OCI-LY3 (cell line): ENCODE results near the gene MAIP1.

Experiments used
- H2AFZ ChIP-seq: fragments of 200-600, 300-600 bp; shearing (Covaris generic); 2 replicates; pipeline ENCODE4 v1.6.0; 2014; ENCODE audit warnings: antibody characterized with exemption, low read depth, low read length
- H3K27ac ChIP-seq: fragments of 200-600, 300-600 bp; sonication (generic); 2 replicates; pipeline ENCODE4 v1.5.1; 2014; ENCODE audit warnings: mild to moderate bottlenecking, low read length, moderate library complexity, mixed read lengths
- H3K27me3 ChIP-seq: fragments of 200-600, 300-600 bp; sonication (generic); 2 replicates; pipeline ENCODE4 v1.6.1; 2014; ENCODE audit warnings: low read depth, low read length, mixed read lengths
- H3K36me3 ChIP-seq: fragments of 200-600, 300-600 bp; sonication (generic); replicated peaks from 2 replicates; pipeline ENCODE3; 2014; ENCODE audit warnings: low read depth, low read length, mixed read lengths
- H3K4me1 ChIP-seq: fragments of 300-600, 200-600 bp; sonication (generic); 2 replicates; pipeline ENCODE4 v1.6.1; 2014; ENCODE audit warnings: low read length, mixed read lengths
- H3K4me2 ChIP-seq: fragments of 200-600, 300-600 bp; sonication (generic); 2 replicates; pipeline ENCODE4 v1.6.1; 2014; ENCODE audit warnings: low read length, mixed read lengths
- H3K4me3 ChIP-seq: fragments of 300-600, 200-600 bp; sonication (generic); 2 replicates; pipeline ENCODE4 v1.5.1; 2014; ENCODE audit warnings: antibody characterized with exemption, mild to moderate bottlenecking, low read length, moderate library complexity
- H3K79me2 ChIP-seq: fragments of 300-600, 200-600 bp; shearing (Covaris generic); 2 replicates; pipeline ENCODE4 v1.6.1; 2014; ENCODE audit warnings: mild to moderate bottlenecking, low read length, mixed read lengths
- H3K9ac ChIP-seq: fragments of 300-600, 200-600 bp; shearing (Covaris generic); 2 replicates; pipeline ENCODE4 v1.6.0; 2014; ENCODE audit warnings: mild to moderate bottlenecking, low read length, moderate library complexity
- H3K9me3 ChIP-seq: fragments of 200-600, 300-600 bp; shearing (Covaris generic); 2 replicates; pipeline ENCODE4 v1.6.1; 2014; ENCODE audit warnings: low read length, mixed read lengths; ENCODE audit not compliant: insufficient read depth
- H4K20me1 ChIP-seq: fragments of 200-600, 300-600 bp; sonication (generic); 2 replicates; pipeline ENCODE4 v1.6.1; 2016; ENCODE audit warnings: low read length, mixed read lengths; ENCODE audit not compliant: insufficient read depth
- CTCF ChIP-seq: fragments of 200-600, 300-600 bp; sonication (generic); IDR thresholded peaks from 2 replicates; pipeline ENCODE4 v1.5.1; 2014; ENCODE audit warnings: antibody characterized with exemption, low read length, low read depth
- EZH2phosphoT487 ChIP-seq: fragments of 200-600 bp; shearing (Covaris generic); IDR thresholded peaks from 2 replicates; pipeline ENCODE4 v1.6.1; 2018; ENCODE audit warnings: antibody characterized with exemption, mixed run types, low read depth

The MAIP1 gene

GRCh38 chr2:199966976-199967375 is 11.6 kb downstream of the MAIP1 start:
- Histone ChIP-seq H3K4me3 (no peak overlapping the region), H3K4me2 (no peak overlapping the region), H4K20me1 (no peaks in the 10 kb centered on the region), H3K9ac (no peak overlapping the region), H3K27ac (no peak overlapping the region), H3K9me3 (no peaks in the 10 kb centered on the region), H3K27me3 (no peaks in the 10 kb centered on the region), H3K4me1 (no peaks in the 10 kb centered on the region), H3K79me2 (no peaks in the 10 kb centered on the region), H3K36me3 (peaks cover 31% of the 10 kb centered on the region), H2AFZ (no peak overlapping the region)
- TF ChIP-seq CTCF (no peak), EZH2phosphoT487 (no peak)

GRCh38 chr2:199968126-199968525 is 12.7 kb downstream of the MAIP1 start:
- no peak for TF ChIP-seq CTCF
- TF ChIP-seq EZH2phosphoT487 = no peak
- Histone ChIP-seq H4K20me1 (no peaks in the 10 kb centered on the region), H2AFZ (no peak overlapping the region), H3K79me2 (no peaks in the 10 kb centered on the region), H3K9ac (no peak overlapping the region), H3K4me2 (no peak overlapping the region), H3K27ac (no peak overlapping the region), H3K36me3 (peaks cover 24% of the 10 kb centered on the region), H3K27me3 (no peaks in the 10 kb centered on the region), H3K4me3 (no peak overlapping the region), H3K4me1 (no peaks in the 10 kb centered on the region), H3K9me3 (no peaks in the 10 kb centered on the region)

- H2AFZ ChIP-seq = no peak overlapping the region
- TF ChIP-seq EZH2phosphoT487 (no peak), CTCF (no peak)
- H3K4me2 ChIP-seq = no peak overlapping the region
- peaks cover 4% of the 10 kb centered on the region for H3K36me3 ChIP-seq
- H3K79me2 ChIP-seq = no peaks in the 10 kb centered on the region
- H3K4me1 ChIP-seq = no peaks in the 10 kb centered on the region
- no peak overlapping the region for H3K27ac ChIP-seq
- no peaks in the 10 kb centered on the region for H3K27me3 ChIP-seq
- no peaks in the 10 kb centered on the region for H3K9me3 ChIP-seq
- H3K9ac ChIP-seq = no peak overlapping the region
- H4K20me1 ChIP-seq = no peaks in the 10 kb centered on the region
- H3K4me3 ChIP-seq = no peak overlapping the region
These were observed 16.8 kb downstream of the MAIP1 start for GRCh38 chr2:199972088-199972626.

GRCh38 chr2:199973703-199974102 is 18.3 kb downstream of the MAIP1 start:
- peaks cover 6% of the 10 kb centered on the region; the same call in 1 of the 2 replicates for H3K4me1 ChIP-seq
- no peaks in the 10 kb centered on the region for H3K79me2 ChIP-seq
- no peaks in the 10 kb centered on the region for H3K27me3 ChIP-seq
- H3K27ac ChIP-seq = no peak overlapping the region
- no peak overlapping the region for H3K4me2 ChIP-seq
- peaks cover 3% of the 10 kb centered on the region for H3K36me3 ChIP-seq
- no peaks in the 10 kb centered on the region for H4K20me1 ChIP-seq
- H3K9ac ChIP-seq = no peak overlapping the region
- TF ChIP-seq CTCF (peak; percentile 44), EZH2phosphoT487 (no peak)
- no peaks in the 10 kb centered on the region for H3K9me3 ChIP-seq
- no peak overlapping the region for H3K4me3 ChIP-seq
- no peak overlapping the region for H2AFZ ChIP-seq
